ENCODE data around the gene CD200R1L.

CD200R1L gene

GRCh38 chr3:112786002-112786590, 60.6 kb downstream of the CD200R1L start:
- DNase-seq, result no peak

GRCh38 chr3:112785321-112786001, 61.2 kb downstream of the CD200R1L start:
- DNase-seq, result no peak

- DNase-seq, result no peak
Observed at GRCh38 chr3:112782491-112782890, 64.2 kb downstream of the CD200R1L start.

- no peak for DNase-seq
Observed at GRCh38 chr3:112781599-112781998, 65.1 kb downstream of the CD200R1L start.

- DNase-seq, result no peak
Observed at GRCh38 chr3:112779558-112780480, 66.8 kb downstream of the CD200R1L start.

GRCh38 chr3:112779011-112779410, 67.7 kb downstream of the CD200R1L start:
- no peak for DNase-seq

GRCh38 chr3:112778353-112778948, 68.2 kb downstream of the CD200R1L start:
- no peak for DNase-seq

GRCh38 chr3:112777811-112778210, 68.9 kb downstream of the CD200R1L start:
- DNase-seq, result no peak

GRCh38 chr3:112776836-112777235, 69.8 kb downstream of the CD200R1L start:
- DNase-seq, result no peak

GRCh38 chr3:112776000-112776399, 70.7 kb downstream of the CD200R1L start:
- DNase-seq, result no peak

- no peak for DNase-seq
Observed at GRCh38 chr3:112775011-112775742, 71.5 kb downstream of the CD200R1L start.

GRCh38 chr3:112774293-112774926, 72.3 kb downstream of the CD200R1L start:
- DNase-seq, result no peak

GRCh38 chr3:112773864-112774263, 72.8 kb downstream of the CD200R1L start:
- no peak for DNase-seq

GRCh38 chr3:112770951-112771350, 75.7 kb downstream of the CD200R1L start:
- DNase-seq, result no peak

GRCh38 chr3:112770032-112770626, 76.5 kb downstream of the CD200R1L start:
- DNase-seq, result no peak

GRCh38 chr3:112769286-112769978, 77.2 kb downstream of the CD200R1L start:
- DNase-seq, result no peak

GRCh38 chr3:112767777-112768176, 78.9 kb downstream of the CD200R1L start:
- no peak for DNase-seq

- DNase-seq, result no peak
Observed at GRCh38 chr3:112767177-112767576, 79.5 kb downstream of the CD200R1L start.

Measured in NCI-H1092 treated with DMSO at 0.1 percent for 48 hours (cell line).